ENCODE data around the gene ATP5ME.
A peak's percentile ranks its signal among the peaks of the same experiment; 100 is the strongest.

Gene ATP5ME

DNA sequence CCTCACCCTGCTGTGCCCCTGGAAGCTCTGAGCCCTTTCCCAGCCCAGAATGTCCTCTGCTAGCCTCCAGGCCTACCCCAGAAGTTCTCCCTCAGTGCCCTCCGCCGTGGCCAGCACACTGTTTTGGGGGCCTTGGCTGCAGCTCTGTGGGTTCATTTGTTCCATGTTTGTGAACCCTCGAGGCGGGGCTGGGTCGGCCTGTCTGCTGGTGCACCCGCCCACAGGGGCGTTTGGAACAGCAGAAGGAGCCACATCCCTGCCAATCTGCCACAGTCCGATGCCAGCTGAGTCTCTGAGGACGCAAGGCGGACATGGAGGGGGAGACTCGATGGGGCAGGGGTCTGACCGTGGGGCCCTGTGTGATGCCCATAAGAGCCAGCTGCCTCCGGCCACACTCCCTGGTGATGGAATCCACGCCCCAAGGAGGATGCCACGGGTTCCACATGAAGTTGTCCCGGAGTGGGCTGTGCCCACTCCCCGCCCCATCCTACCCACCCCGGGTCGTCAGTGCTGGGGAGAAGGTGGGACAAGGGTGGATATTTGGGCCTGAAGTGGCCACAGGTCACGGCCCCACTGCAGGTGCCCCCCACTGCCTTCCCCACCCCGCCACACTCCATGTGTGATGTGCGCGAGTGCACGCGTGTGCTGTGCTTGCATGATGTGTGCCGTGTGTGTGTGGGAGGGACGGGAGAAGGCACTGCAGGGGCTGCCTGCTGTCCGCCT is 7.1 kb downstream of the ATP5ME start:
- no peak for DNase-seq

DNA sequence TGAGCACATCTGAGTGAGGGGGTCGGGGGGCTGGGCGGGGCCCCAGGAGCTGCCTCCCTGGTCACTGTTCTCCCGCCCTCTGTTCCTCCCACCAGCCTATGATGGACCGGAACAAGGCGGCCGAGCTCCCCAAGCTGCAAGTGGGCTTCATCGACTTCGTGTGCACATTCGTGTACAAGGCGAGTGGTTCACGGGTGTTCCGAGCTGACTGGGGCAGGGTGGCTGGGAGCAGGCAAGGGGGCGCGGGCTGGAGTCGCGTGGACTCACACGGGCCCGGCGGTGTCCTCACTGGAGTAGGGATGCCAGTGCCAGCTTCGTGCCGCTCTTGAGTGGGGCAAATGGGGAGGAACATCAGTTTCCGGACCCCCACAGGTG is 7.7 kb downstream of the ATP5ME start:
- DNase-seq = no peak

GRCh38 chr4:665751-666435 is 8.2 kb downstream of the ATP5ME start:
- no peak for DNase-seq

- no peak for DNase-seq
Observed at GRCh38 chr4:665381-665750, 8.7 kb downstream of the ATP5ME start.

- no peak for DNase-seq
Observed at GRCh38 chr4:664713-665231, 9.3 kb downstream of the ATP5ME start.

DNA sequence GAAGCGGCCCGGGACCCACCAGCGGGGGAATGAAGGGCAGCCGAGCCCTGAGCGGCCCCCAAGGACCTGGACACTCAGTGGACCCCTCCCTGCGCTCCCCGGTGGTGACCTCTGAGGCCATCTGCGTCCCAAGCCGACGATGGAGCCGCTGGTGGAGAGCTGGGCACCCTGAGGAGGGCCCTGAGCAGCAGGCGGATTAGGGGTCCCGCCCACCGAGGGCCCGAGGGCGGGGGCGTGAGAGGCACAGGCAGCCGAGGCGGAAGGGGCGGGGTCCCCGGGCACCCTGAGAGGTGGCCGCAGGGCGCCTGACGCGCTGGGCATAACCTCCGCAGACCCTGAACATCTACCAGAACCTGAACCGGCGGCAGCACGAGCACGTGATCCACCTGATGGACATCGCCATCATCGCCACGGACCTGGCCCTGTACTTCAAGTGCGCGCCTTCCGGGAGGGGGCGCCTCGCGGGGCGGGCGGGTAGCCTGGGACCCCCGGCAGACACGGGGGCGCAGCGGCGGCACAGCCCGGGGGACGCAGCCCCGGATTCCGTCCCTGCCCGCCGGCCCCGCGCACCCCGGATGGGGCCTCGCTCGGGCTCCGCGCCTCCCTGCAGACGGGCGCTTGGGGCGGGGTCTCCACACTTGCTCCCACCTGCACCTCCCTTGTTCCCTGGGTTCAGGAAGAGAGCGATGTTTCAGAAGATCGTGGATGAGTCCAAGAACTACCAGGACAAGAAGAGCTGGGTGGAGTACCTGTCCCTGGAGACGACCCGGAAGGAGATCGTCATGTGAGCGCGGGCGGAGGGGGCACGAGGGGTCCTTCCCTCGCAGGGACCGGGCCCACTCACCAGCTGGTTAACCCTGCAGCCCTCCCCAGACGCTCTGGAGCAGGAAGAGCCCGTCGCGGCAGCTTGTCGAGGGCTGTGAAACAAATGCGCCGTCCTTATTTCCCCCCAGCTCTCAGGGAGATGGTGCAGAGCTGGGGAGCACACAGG is 10.3 kb downstream of the ATP5ME start:
- peak; percentile 17 for DNase-seq

DNA sequence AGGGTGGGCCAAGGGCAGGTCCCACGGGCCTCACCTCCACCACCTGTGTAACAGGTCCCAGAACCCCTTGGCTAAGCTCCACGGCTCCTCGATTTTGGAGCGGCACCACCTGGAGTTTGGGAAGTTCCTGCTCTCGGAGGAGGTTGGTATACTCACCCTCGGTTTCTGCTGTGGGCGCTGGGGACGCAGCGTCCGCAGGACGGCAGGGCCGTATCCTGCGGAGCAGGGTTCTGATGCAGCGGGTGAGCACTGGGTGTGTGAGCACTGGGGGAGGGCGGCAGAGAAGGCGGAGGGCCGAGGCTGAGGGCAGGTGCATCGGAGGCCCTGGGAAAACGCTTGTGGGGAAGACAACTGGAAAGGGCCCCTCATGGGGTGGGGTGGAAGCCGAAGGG is 11.0 kb downstream of the ATP5ME start:
- DNase-seq = no peak

GRCh38 chr4:661881-662761 is 12.0 kb downstream of the ATP5ME start:
- DNase-seq = no peak

- DNase-seq = no peak
Observed at GRCh38 chr4:661231-661630, 12.8 kb downstream of the ATP5ME start.

- DNase-seq = no peak
Observed at GRCh38 chr4:660401-660800, 13.7 kb downstream of the ATP5ME start.

DNA sequence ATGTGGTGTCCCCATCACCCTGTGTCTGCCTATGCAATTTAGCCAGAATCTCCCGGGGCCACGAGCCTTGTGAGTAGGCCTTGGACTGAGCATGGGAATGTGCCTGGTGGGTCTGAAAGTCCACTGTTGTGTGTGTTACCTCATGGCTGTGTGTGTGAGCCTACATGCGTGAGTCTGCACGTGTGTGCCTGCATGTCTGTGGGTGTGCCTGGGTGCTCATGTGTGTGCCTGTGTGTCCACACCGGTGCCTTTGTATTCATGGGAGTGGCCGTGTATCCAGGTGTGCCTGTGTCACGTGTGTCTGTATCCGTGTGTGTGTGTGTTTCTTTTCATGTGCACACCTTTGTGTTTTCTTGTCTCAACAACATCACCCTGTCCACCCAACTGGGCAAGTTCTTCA is 14.2 kb downstream of the ATP5ME start:
- DNase-seq = no peak

- DNase-seq = no peak
Observed at GRCh38 chr4:658681-659667, 15.1 kb downstream of the ATP5ME start.

DNA sequence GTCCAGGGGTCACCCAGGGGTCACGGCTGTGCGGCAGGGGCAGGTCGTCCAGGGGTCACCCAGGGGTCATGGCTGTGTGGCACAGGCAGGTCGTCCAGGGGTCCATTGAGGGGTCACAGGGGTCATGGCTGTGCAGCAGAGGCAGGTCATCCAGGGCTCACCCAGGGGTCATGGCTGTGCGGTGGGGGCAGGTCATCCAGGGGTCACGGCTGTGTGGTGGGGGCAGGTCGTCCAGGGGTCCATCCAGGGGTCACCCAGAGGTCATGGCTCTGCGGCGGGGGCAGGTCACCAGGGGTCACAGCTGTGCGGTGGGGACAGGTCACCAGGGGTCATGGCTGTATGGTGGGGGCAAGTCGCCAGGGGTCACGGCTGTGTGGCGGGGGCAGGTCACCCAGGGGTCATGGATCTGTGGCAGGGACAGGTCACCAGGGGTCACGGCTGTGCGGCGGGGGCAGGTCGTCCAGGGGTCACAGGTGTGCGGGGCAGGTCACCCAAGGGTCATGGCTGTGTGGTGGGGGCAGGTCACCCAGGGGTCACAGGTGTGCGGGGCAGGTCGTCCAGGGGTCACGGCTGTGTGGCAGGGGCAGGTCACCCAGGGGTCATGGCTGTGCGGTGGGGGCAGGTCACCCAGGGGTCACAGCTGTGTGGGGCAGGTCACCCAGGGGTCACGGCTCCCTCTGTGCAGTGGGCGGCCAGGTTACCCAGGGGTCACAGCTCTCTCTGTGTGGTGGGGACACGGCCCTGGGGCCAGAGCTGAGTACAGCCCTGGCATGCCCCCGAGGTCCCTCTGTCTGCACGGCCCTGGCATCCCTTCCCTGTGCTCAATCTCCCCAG is 16.0 kb downstream of the ATP5ME start:
- DNase-seq = no peak

DNA sequence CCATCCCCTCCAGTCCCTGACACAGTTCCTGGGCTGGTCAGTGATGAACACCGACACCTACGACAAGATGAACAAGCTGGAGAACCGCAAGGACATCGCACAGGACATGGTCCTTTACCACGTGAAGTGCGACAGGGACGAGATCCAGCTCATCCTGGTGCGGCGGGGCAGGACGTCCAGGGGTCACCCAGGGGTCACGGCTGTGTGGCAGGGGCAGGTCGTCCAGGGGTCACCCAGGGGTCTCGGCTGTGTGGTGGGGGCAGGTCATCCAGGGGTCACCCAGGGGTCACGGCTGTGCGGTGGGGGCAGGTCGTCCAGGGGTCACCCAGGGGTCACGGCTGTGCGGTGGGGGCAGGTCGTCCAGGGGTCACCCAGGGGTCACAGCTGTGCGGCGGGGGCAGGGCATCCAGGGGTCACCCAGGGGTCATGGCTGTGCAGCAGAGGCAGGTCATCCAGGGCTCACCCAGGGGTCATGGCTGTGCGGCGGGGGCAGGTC is 16.7 kb downstream of the ATP5ME start:
- no peak for DNase-seq

- no peak for DNase-seq
Observed at GRCh38 chr4:656436-657337, 17.4 kb downstream of the ATP5ME start.

- no peak for DNase-seq
Observed at GRCh38 chr4:655464-656151, 18.5 kb downstream of the ATP5ME start.

DNA sequence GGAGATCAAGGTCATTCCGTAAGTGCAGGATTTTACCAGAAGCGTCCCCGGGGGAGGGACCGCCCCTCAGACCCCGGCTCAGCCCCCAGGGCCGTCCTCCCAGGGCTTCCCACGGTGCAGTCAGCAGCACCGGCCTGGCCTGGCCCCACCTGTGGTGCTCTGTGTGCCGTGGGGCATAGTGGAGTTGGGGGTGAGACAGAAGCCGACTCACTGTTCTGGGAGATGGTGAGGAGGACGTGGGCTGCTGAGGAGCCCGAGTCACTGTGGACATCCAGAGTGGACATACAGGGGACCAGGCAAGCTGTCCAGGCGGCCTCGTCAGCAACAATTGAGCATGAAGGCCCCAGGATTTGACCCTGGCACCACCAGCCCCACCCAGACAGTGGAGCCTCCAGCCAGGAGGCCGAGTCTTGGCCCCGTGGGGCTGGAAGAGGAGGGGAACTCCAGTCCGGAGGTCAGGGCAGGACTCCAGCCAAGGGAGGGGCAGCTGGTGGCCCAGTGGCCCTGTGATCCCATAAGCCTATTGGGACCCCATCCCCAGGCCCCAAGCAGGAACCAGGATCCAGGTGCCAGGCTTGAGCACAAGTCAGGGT is 19.1 kb downstream of the ATP5ME start:
- DNase-seq = no peak

DNA sequence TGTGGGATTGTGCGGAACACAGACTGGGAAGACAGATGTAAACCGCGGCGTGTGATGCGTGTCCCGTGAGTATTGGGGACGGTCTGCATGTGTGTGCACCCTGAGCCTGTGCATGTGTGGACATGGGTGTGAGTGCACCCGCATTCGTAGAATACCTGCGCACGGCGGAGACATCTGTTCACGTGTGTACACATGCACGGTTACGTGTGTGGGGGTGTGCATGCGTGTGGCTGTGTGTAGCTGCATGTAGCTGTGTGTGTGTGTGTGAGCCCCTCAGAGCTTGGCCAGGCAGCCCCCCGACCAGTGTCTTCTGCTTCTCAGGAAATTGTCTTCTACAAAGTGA is 19.6 kb downstream of the ATP5ME start:
- DNase-seq = no peak

All from suppressor macrophage treated with lipopolysaccharide for 4 hours (primary cell).